ENCODE data around the gene PARVB.
A peak's percentile ranks its signal among the peaks of the same experiment; 100 is the strongest.

PARVB gene

DNA sequence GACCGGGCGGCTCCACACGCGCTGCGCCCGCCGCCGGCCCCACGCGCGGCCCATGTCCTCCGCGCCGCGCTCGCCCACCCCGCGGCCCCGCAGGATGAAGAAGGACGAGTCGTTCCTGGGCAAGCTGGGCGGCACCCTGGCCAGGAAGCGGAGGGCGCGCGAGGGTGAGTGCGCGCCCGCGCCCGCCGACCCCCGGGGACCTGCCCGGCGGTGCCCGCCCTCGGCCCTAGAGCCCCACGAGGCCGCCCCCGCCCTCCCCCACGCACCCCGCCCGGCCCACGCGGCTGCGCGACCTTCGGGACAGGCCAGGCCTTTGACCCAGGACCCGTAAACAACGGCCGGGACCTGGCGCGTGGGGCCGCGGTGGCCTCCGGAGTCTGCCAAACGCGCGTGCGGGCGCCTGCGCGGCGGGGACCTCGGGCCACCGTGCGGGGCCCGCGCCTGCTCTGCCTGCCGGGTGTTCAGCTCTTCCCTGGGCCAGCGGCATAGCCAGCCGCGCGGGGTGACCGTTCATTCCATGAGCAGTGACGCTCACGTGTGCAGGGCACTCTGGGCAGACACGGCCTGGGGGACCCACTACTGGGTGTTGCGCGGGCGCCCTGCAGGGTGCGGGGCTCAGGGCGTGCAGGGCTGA, at the start of gene PARVB:
Gene PARVB, plus strand, starts transcription at position 15 of the 634 bp plus-strand sequence. Its CDS starts 38 bp downstream, at position 53.
- no peak for DNase-seq

DNA sequence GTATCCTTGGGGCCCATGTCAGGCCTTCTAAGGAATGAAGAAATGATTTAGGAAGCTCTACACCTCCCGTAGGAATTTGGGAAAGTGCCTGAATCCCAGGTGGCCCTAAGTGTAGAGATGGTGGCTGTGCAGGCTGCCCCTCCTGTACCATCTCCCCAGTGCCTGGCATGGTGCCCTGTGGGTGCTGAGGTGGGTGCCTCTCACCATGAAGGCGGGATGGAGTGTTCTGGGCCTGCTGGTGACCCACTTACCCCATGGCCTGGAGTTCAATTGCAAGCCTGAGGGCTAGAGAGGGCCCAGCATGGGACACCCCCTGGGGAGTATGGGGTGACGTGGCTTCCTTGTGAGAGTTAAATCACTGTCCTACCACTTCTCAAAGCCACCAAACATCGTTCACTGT, 49.1 kb upstream of the PARVB start:
- no peak for DNase-seq

GRCh38 chr22:43976861-43977795, 47.0 kb upstream of the PARVB start:
- no peak for DNase-seq

GRCh38 chr22:43978558-43978957, 45.5 kb upstream of the PARVB start:
- DNase-seq, result no peak

- no peak for DNase-seq
Observed at GRCh38 chr22:43980579-43980978, 43.5 kb upstream of the PARVB start.

DNA sequence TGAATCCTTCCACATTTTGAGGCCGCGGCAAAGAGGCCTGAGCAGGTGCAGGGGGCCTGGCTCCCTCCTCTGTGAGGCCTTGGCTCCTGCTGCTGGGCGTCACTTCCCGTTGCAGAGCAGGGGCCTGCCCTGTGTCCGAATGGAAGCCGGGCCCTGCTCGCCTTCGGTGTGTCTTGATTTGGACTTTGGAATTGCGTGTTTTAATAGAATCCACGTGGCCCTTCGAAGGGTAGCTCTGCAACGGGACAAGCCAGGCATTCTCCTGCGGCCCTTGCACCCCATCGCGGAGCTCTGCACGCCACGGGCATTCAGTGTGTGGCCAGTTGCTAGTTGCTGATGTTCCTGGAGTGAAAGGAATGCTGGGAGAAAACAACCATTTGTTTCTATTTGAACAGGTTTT, 43.1 kb upstream of the PARVB start:
- no peak for DNase-seq

GRCh38 chr22:43983808-43984207, 40.3 kb upstream of the PARVB start:
- DNase-seq, result no peak

DNA sequence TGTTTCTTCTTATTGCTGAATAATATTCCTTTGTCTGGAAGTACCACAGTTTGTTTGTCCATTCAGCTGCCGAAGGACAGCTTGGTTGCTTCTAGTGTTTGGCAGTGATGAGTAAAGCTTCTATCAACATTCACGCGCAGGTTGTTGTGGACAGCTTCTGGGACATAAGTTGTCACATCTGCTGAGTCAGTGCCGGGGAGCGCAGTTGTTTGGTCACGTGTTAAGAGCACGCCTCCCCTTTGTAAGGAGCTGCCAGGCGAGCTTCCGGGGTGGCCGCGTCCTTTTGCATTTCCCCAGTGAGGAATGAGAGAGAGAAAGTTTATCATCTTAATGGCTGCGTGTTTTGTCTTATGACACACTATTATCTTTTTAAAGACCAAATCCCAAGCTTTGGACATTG, 38.6 kb upstream of the PARVB start:
- DNase-seq, result no peak

DNA sequence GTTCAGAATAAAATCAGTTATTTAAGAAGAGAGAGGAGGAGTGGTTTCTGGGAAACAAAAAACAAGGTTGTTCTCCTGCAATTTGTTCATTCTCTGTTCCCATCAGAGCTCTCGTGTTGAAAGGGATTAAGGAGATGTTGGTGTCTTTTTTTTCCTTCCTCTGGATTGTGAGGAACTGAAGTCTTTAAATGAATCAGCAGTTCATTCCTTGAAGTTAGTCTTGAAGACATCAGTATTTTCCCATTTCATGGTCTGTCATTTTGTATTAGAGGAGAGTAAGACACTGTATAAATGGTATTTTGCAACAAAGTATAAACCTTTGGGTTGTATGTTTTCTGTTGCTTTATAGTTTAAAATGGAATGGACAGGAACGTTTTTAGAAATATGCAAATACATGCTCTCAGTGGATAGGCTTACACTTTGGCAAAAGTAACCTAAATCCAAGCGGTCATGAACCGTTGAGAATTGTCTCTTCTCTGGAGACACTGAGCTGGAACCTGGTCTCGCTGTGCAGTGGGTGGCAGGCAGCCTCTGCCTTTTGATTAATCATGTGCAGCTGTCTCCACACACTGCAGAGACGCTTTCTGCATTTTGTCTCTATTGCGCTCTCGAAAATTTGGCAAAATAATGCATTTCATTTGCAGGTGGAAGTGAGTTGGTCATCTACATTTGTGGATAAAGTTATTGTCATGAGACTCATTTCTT, 35.8 kb upstream of the PARVB start:
- DNase-seq, result no peak

- DNase-seq, result no peak
Observed at GRCh38 chr22:43988960-43989359, 35.1 kb upstream of the PARVB start.

DNA sequence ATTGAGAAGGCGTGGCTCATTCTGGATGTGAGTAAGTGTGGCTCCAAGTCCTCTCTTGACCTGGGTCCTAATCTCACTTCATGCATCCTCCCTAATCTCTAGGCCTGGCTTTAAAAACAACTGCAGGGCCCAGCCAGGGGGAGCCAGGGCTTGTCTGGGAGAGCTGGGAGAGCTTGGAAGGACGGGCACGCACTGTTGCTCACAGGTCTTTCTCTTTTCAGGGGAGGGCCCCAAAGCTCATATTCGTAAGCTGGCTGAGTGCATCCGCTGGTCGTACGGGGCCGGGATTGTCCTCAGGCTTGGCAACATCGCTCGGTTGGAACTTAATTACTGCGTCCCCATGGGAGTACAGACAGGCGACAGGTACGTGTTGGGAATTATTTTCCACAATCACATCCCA, 34.1 kb upstream of the PARVB start:
- DNase-seq, result peak; percentile 59

GRCh38 chr22:43991316-43992020, 32.6 kb upstream of the PARVB start:
- DNase-seq, result no peak

GRCh38 chr22:43992331-43992821, 31.7 kb upstream of the PARVB start:
- no peak for DNase-seq

- DNase-seq, result peak; percentile 20
Observed at GRCh38 chr22:43993072-43993760, 30.9 kb upstream of the PARVB start.

GRCh38 chr22:43994006-43994405, 30.1 kb upstream of the PARVB start:
- no peak for DNase-seq

GRCh38 chr22:43994416-43994815, 29.7 kb upstream of the PARVB start:
- no peak for DNase-seq

GRCh38 chr22:43995057-43995685, 28.9 kb upstream of the PARVB start:
- DNase-seq, result no peak

DNA sequence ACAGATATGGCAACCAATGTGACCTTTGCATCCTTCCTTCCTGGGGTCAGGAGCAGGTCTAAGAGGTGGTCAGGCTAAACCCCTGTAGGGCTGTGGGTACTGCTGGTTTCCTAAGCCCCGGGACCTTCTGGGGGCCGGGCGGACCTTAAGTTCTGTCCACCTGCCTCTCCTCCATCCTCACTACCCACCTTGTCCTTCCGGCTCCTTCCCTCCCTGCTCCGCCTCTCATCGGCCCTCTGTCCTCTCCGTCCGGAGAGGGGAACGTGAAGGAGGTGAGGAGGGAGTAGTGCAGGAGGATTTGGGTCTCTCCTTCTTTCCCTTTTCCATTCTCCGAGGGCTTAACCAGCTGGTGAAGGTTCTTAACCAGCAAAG, 28.3 kb upstream of the PARVB start:
- DNase-seq, result no peak

DNA sequence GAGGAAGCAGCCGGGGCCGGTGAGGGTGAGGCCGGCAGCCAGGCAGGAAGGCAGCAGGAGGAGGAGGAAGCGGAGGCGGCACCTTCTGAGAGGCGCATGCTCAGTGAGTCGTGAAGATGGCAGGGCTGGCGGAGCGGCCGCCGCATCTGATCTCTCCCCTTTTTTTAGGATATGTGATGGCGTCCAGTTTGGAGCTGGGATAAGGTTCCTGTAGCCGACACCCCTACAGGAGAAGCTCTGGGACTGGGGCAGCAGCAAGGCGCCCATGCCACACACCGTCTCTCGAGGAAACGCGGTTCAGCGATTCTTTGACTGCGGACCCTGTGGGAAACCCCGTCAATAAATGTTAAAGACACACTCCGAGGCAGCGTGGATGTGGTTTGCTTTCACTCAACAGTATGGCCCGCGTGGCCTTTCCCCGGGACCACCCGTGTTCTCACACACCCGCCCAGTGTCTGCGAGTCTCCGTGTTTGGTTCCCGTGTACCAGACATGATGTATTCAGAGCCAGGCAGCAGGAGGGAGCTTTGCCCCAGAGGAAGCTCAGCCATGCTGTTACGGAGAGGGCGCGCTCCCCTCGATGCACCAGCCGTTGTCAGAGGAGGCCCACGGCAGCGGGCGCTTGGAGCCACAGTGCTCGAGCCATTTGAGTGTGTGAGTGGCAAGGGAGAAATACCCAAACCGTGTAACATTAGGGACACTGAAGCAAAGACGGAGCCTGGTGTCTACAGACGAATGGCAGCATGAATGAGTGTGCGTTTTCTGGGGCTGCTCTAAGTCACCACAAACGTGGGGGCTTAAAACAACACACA, 27.7 kb upstream of the PARVB start:
- no peak for DNase-seq

DNA sequence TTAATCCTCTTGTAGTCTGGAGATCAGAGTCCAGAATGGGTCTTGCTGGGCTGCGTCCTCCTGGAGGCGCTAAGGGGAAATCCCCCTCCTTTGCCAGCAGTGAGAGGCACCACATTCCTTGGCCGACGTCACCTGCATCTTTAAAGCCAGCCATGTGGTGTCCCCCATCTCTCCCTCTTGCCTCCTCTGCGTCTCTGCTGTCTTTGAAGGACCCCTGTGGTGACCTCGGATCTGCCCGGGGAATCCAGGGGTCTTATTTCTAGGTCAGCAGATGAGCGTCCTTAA, 27.2 kb upstream of the PARVB start:
- DNase-seq, result no peak

GRCh38 chr22:43998679-43999264, 25.3 kb upstream of the PARVB start:
- DNase-seq, result no peak

Measured in NCI-H345 (cell line).